HepG2 (cell line): ENCODE results near the gene JAK1. TPM values are rescaled to one million over a fixed set of nuclear protein-coding genes. Genes with fewer than 3 reads are reported as not detected.

Experiments used
- ATAC-seq: fragments of 200-7000 bp; cut with Tn5 transposase; 3 replicates; pipeline ENCODE4 v1.9.1; 2020; ENCODE audit warnings: mild to moderate bottlenecking, moderate library complexity
- BruUV-seq: library from RNA; stranded (reverse); fragments of 400-500 nt; replicated peaks from 2 replicates; lab custom pipeline; 2021; lab: Mats Ljungman, UMichigan
- CTCF ChIA-PET: fragments of 300-600 bp; formaldehyde crosslinking; extraction: SDS; loops from one replicate; lab custom pipeline; 2021; ENCODE audit warnings: low total read pairs, inconsistent platforms, low intra/inter-chr PET ratio; lab: Yijun Ruan, JAX
- POLR2A ChIA-PET: fragments of 350-600 bp; sonication (Branson Sonifier 250); formaldehyde crosslinking; loops from one replicate; lab custom pipeline; 2020; ENCODE audit warnings: antibody characterized with exemption, inconsistent platforms; lab: Yijun Ruan, JAX
- DNase-seq: peaks from one replicate; pipeline ENCODE4 v3.0.0-alpha.2; 2015; ENCODE audit warnings: low spot score
- FAIRE-seq: peaks from 3 replicates; lab custom pipeline; 2011; peaks lifted over from hg19 to GRCh38; lab: Jason Lieb, UNC
- H2AFZ ChIP-seq: one replicate; pipeline ENCODE4 v1.6.1; 2011; ENCODE audit warnings: low read length, inconsistent platforms
- H3K27ac ChIP-seq: fragments of 300-600 bp; 3 replicates; pipeline ENCODE4 v1.8.0; 2011; ENCODE audit warnings: mixed run types, mild to moderate bottlenecking, mixed read lengths, low read length, inconsistent platforms; ENCODE audit not compliant: insufficient read depth; ENCODE audit errors: extremely low read length
- H3K27me3 ChIP-seq, 2 experiments: fragments of 200-600 bp in 1 of 2; 2 replicates in 1 of 2; 3 replicates in 1 of 2; pipeline versions ENCODE4 v1.6.0 to v1.8.0; 2011; ENCODE audit warnings: low read length in 2 of 2, mild to moderate bottlenecking in 2 of 2, moderate library complexity in 2 of 2, inconsistent platforms in 1 of 2; ENCODE audit not compliant: insufficient read depth in 2 of 2, control insufficient read depth in 1 of 2
- H3K36me3 ChIP-seq, 2 experiments: fragments of 200-600 bp in 1 of 2; replicated peaks in 1 of 2; 2 replicates in 1 of 2; 3 replicates in 1 of 2; pipeline versions ENCODE4 v1.5.1 to v1.8.0; 2011; ENCODE audit warnings: low read length in 2 of 2, inconsistent platforms in 1 of 2; ENCODE audit not compliant: insufficient read depth in 2 of 2, control insufficient read depth in 1 of 2
- H3K4me1 ChIP-seq: 2 replicates; pipeline ENCODE4 v1.5.1; 2012; ENCODE audit warnings: low read length, inconsistent platforms; ENCODE audit not compliant: insufficient read depth
- H3K4me2 ChIP-seq: 2 replicates; pipeline ENCODE4 v1.6.0; 2011; ENCODE audit warnings: low read depth, low read length, inconsistent platforms
- H3K4me3 ChIP-seq, 3 experiments: fragments of 200-600 bp in 1 of 3; sonication (generic), shearing (Covaris generic) in 1 of 3; replicated peaks in 1 of 3; 2 replicates each; pipeline ENCODE4 v1.5.1; 2011 to 2016; ENCODE audit warnings: low read length in 3 of 3, inconsistent platforms in 2 of 3, low read depth in 2 of 3, mild to moderate bottlenecking in 2 of 3, control low read depth in 1 of 3, mixed read lengths in 1 of 3; ENCODE audit not compliant: insufficient read depth in 1 of 3
- H3K79me2 ChIP-seq: one replicate; pipeline ENCODE4 v1.6.1; 2011; ENCODE audit warnings: low read length, inconsistent platforms; ENCODE audit not compliant: insufficient read depth
- H3K9ac ChIP-seq: 2 replicates; pipeline ENCODE4 v1.6.0; 2011; ENCODE audit warnings: mild to moderate bottlenecking, low read depth, low read length, inconsistent platforms; ENCODE audit not compliant: insufficient read depth
- H3K9me3 ChIP-seq: 2 replicates; pipeline ENCODE4 v1.5.1; 2012; ENCODE audit warnings: mild to moderate bottlenecking, low read length
- H4K20me1 ChIP-seq: 2 replicates; pipeline ENCODE4 v1.6.0; 2011; ENCODE audit warnings: inconsistent platforms, mild to moderate bottlenecking, low read length, moderate library complexity; ENCODE audit not compliant: insufficient read depth
- ATM ChIP-seq: fragments of 450-650 bp; IDR thresholded peaks from 2 replicates; pipeline ENCODE4 v1.7.1; 2017; ENCODE audit warnings: mild to moderate bottlenecking, borderline replicate concordance
- HMG20B ChIP-seq: conservative IDR thresholded peaks from 2 replicates; pipeline ENCODE4 v1.6.1; 2016; ENCODE audit warnings: missing genetic modification reagents, missing compliant biosample characterization
- HMGXB3 ChIP-seq: sonication (generic); formaldehyde crosslinking; IDR thresholded peaks from 2 replicates; pipeline ENCODE4 v1.4.0; 2020; ENCODE audit warnings: missing genetic modification reagents, borderline replicate concordance
- MAFF ChIP-seq: IDR thresholded peaks from 2 replicates; pipeline ENCODE4 v1.6.1; 2011; ENCODE audit warnings: low read depth, low read length, improper control_type of control experiment
- MAFK ChIP-seq, 2 experiments: IDR thresholded peaks in 1 of 2; conservative IDR thresholded peaks in 1 of 2; 2 replicates each; pipeline ENCODE4 v1.6.1; 2011; ENCODE audit warnings: improper control_type of control experiment in 2 of 2, low read length in 2 of 2
- MEIS2 ChIP-seq: sonication (generic); formaldehyde crosslinking; IDR thresholded peaks from 2 replicates; pipeline ENCODE4 v1.9.0; 2021; ENCODE audit warnings: mild to moderate bottlenecking, missing genetic modification reagents
- RBM22 ChIP-seq: fragments of 200-400 bp; formaldehyde crosslinking; optimal IDR thresholded peaks from 2 replicates; pipeline ENCODE3; 2017; ENCODE audit warnings: mild to moderate bottlenecking, low read length, moderate library complexity
- SRSF1 ChIP-seq: fragments of 200-400 bp; formaldehyde crosslinking; optimal IDR thresholded peaks from 2 replicates; pipeline ENCODE3; 2017; ENCODE audit warnings: mild to moderate bottlenecking, low read depth, low read length, moderate library complexity
- ZFP36L2 ChIP-seq: sonication (generic); formaldehyde crosslinking; IDR thresholded peaks from 2 replicates; pipeline ENCODE4 v1.4.0; 2020; ENCODE audit warnings: missing genetic modification reagents
- ZNF136 ChIP-seq: sonication (generic); formaldehyde crosslinking; IDR thresholded peaks from 2 replicates; pipeline ENCODE4 v1.8.1; 2022; ENCODE audit warnings: low read depth, mild to moderate bottlenecking, moderate library complexity, missing genetic modification reagents
- ZNF180 ChIP-seq: sonication (generic); formaldehyde crosslinking; IDR thresholded peaks from 2 replicates; pipeline ENCODE4 v1.4.0; 2020; ENCODE audit warnings: low read depth, missing genetic modification reagents, borderline replicate concordance
- ZNF382 ChIP-seq: sonication (generic); formaldehyde crosslinking; IDR thresholded peaks from 2 replicates; pipeline ENCODE4 v1.5.0; 2020; ENCODE audit warnings: missing genetic modification reagents, mild to moderate bottlenecking, borderline replicate concordance
- ZNF564 ChIP-seq: sonication (generic); formaldehyde crosslinking; IDR thresholded peaks from 2 replicates; pipeline ENCODE4 v1.8.1; 2023; ENCODE audit warnings: mild to moderate bottlenecking, missing genetic modification reagents
- ZSCAN5A ChIP-seq: sonication (generic); formaldehyde crosslinking; IDR thresholded peaks from 2 replicates; pipeline ENCODE4 v1.8.0; 2022; ENCODE audit warnings: mild to moderate bottlenecking, missing genetic modification reagents, borderline replicate concordance
- WGBS: methylation state at CpG from one replicate; pipeline ENCODE4 v1.1.6; 2017; ENCODE audit warnings: low lambda C conversion rate; 5-methylcytosine and 5-hydroxymethylcytosine counted together
- in situ Hi-C: cut with HindIII; loops from 2 replicates; pipeline ENCODE4 v1.10.0; 2017; ENCODE audit warnings: low pct_unique_long_range_greater_than_20kb; ENCODE audit not compliant: extremely low pct_ligation_motif_present
- intact Hi-C: fragments of 100-400 bp; cut with micrococcal nuclease; formaldehyde crosslinking; loops from one replicate; pipeline ENCODE4 v1.10.0; 2022; ENCODE audit not compliant: unreplicated experiment
- polyA plus RNA-seq, 8 experiments: library from polyadenylated mRNA; depleted of rRNA in 3 of 8; stranded (reverse) in 7 of 8; unstranded in 1 of 8; fragments of >200 nt; fragmentation: Illumina TruSeq in 4 of 8; extraction: Trizol in 4 of 8; gene quantifications; 2 replicates each; pipeline versions ENCODE4 v1.2.1 to v1.2.3, GENCODE V29; 2011 to 2016; ENCODE audit warnings: low read depth in 4 of 8, missing spikeins in 1 of 8, mixed read lengths in 1 of 8; ENCODE audit not compliant: insufficient read depth in 1 of 8
- total RNA-seq, 5 experiments: library from RNA; depleted of rRNA; stranded (reverse); fragments of >200 nt; fragmentation: Illumina TruSeq; extraction: Trizol; gene quantifications; 2 replicates each; pipeline ENCODE4 v1.2.3, GENCODE V29; 2016; ENCODE audit warnings: low read depth in 1 of 5

Gene JAK1
- total and polyA plus RNA-seq, 2 of the 13 experiments (the other 11 are each of a cell fraction or from before 2014, with no cell fraction given) = 23.9 to 42.4 TPM

GRCh38 chr1:64979358-64979757 is 13.0 kb upstream of the JAK1 start:
- FAIRE-seq = no peak
- Histone ChIP-seq H4K20me1 (no peaks in the 10 kb centered on the region), H3K36me3 (no peaks in the 10 kb centered on the region), H3K27ac (no peak overlapping the region), H3K4me1 (peaks cover 54% of the 10 kb centered on the region), H3K27me3 (no peaks in the 10 kb centered on the region), H3K9me3 (no peaks in the 10 kb centered on the region), H2AFZ (no peak overlapping the region), H3K4me2 (no peak overlapping the region), H3K9ac (no peak overlapping the region), H3K4me3 (no peak overlapping the region), H3K79me2 (no peaks in the 10 kb centered on the region)
- peak; percentile 34; the same call in 1 of the 2 replicates for TF ChIP-seq MAFF
- TF ChIP-seq SRSF1 = no peak
- peak; percentile 40 to 56; a peak in 3 of 4 replicates for TF ChIP-seq MAFK (conservative IDR thresholded peaks at IDR 0.05 in 1 of 2, IDR thresholded peaks at IDR 0.05 in 1 of 2; ENCODE audit: low read length in 2 of 2)
- TF ChIP-seq MEIS2 (CRISPR knock-in tag) = no peak
- ATAC-seq = no peak
- no TSS peak for BruUV-seq
- DNase-seq = no peak
- POLR2A ChIA-PET = no interaction called here
- intact Hi-C loops (no loop called here), in situ Hi-C loops (no loop called here)
- CTCF ChIA-PET = no interaction called here

DNA sequence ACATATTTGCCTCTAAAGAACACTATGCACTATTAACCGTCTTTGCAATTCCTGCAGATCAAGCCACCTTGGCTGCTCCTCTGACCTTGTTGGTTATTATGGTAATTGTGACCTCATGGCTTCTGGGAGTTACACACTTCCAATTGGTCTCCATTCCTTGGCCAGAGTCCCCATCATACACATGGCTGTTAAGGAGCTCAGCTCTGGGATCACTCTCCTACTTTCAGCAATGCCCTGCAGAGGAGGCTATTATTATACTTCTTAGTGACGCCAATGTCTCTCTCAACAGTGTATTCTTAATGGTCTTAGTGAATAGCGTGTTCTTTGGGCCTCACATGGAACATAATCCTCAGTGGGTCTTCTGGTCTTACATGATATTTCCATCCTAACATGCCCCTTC is 10.0 kb upstream of the JAK1 start:
- intact Hi-C loops = no loop called here
- TF ChIP-seq HMG20B = no peak
- no peak for TF ChIP-seq ZNF180
- TF ChIP-seq RBM22 = no peak
- TF ChIP-seq ZFP36L2 (CRISPR knock-in tag) = no peak
- TF ChIP-seq ATM = no peak
- no peak for TF ChIP-seq ZNF564
- TF ChIP-seq HMGXB3 (CRISPR knock-in tag) = no peak
- no peak for TF ChIP-seq ZSCAN5A (CRISPR knock-in tag)
- no peak for TF ChIP-seq ZNF382 (CRISPR knock-in tag)
- TF ChIP-seq ZNF136 (CRISPR knock-in tag) = no peak
- no peaks in the 10 kb centered on the region for H3K36me3 ChIP-seq
- H3K27me3 ChIP-seq = no peaks in the 10 kb centered on the region
- peaks cover 25% of the 10 kb centered on the region for H3K4me1 ChIP-seq
- no peaks in the 10 kb centered on the region for H3K79me2 ChIP-seq
- ChIA-PET CTCF (no interaction called here), POLR2A (no interaction called here)
- no peak overlapping the region for H3K4me2 ChIP-seq
- in situ Hi-C loops = no loop called here
- FAIRE-seq (no peak), ATAC-seq (no peak), DNase-seq (no peak)
- no peaks in the 10 kb centered on the region for H3K9me3 ChIP-seq
- H2AFZ ChIP-seq = no peak overlapping the region
- no peak overlapping the region for H3K4me3 ChIP-seq
- 79% methylated on average over 3 of the region's 3 CpGs for WGBS
- H4K20me1 ChIP-seq = no peaks in the 10 kb centered on the region
- H3K9ac ChIP-seq = no peak overlapping the region
- BruUV-seq = no TSS peak
- H3K27ac ChIP-seq = no peak overlapping the region
